GM19099 (cell line): ENCODE results near the gene SYT12.

Source experiments
- POLR2A ChIP-seq: IDR thresholded peaks from 3 replicates; pipeline ENCODE4 v1.6.1; 2011; ENCODE audit warnings: low read depth; ENCODE audit not compliant: insufficient read length; ENCODE audit errors: extremely low read depth

Gene SYT12

DNA sequence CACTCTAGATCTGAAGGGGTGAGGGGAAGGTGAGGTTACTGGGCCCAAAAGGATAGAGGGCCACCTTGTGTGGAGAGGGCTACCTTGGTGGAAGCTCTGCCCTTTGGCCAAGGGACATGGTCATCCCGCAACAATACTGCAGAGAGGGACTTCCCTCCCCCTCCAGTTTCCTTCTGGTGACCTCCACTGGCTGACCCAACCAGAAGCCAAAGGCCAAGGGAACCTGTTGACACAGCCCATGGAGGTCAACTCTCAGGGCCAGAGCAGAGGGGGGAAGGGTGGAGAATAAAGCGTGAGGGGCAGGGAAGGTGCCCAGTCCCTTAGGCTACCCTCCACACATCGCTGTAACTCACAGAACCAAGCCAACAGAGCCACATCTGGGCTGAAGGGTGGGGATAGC lies 18.7 kb downstream of the SYT12 start:
- no peak for TF ChIP-seq POLR2A

DNA sequence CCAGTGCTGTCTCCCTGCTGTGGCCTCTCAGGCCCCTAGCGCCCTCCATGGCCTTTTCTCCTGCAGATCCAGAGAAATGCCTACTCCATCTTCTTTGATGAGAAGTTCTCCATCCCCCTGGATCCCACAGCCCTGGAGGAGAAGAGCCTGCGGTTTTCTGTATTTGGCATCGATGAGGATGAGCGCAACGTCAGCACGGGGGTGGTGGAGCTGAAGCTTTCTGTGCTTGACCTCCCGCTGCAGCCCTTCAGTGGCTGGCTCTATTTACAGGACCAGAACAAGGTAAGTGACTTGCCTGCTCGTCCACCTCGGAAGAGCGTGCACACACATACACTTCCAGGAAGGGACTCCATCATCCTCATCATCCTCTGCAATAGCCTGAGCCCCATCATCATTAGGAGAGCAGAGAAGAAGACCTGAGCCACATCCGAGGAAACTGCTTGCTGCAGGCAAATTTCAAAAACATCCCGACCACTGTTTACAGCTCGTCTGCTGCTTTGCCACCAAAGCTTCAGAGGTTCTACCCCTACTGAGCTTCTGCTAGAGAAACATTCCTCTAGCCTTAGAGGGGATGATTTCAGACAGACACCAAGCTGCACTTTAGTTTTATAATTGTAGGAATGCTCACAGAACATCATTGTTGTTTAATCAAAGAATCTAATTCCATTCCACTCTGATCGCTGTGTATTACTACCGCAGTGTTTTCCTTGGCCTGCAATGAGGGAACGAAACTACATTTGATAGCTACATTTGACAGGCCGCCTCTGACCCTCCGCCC lies 20.8 kb downstream of the SYT12 start:
- no peak for TF ChIP-seq POLR2A

DNA sequence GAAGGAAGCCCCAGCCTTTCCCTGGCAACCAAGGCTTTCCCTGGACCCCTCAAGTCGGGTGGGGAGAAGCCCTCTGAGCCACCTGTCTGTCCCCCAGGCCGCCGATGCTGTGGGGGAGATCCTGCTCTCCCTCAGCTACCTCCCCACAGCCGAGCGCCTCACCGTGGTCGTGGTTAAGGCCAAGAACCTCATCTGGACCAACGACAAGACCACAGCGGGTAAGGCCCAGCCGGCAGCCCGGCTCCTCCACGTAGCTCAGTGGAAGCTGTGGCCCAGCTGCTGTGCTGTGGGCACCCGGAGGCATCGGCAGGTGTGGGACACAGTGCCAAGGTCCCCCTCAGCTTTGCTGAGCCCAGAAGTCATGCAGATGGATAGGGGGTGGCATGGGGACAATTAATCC lies 21.6 kb downstream of the SYT12 start:
- no peak for TF ChIP-seq POLR2A

GRCh38 chr11:67045314-67045713 lies 22.4 kb downstream of the SYT12 start:
- no peak for TF ChIP-seq POLR2A

GRCh38 chr11:67048515-67049130 lies 25.7 kb downstream of the SYT12 start:
- TF ChIP-seq POLR2A, result no peak

GRCh38 chr11:67050139-67050538 lies 27.2 kb downstream of the SYT12 start:
- no peak for TF ChIP-seq POLR2A

DNA sequence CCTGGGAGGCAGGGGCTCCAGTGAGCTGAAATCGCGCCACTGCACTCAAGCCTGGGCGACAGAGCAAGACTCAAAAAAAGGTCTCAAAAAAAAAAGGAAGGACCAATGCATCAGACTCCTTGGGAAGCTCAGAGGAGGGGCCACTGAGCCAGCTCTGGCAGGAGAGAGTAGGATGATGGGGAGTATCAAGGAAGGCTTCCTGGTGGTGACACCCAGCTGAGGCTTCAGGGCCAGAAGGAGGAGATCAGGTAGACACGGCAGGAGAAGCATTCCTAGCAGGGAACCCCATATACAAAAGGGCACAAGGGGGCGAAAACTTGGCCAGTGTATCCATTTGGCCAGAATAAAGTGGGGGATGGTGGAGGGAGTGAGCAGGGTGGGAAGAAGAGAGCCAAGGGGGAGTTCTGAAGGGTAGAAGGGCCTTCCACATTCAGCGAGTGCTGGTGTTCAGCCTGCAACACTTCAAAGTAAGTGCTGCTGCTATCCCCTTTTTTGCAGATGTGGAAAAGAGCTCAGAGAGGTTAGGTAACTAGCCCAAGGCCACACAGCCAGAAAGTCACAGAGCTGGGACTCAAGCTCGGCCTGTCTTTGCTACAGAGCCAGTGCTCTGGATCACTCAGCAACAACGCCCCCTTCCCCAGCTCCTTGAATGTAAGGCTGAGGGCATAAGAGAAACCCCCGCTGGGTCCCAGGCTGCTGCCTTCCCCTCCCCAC lies 28.4 kb downstream of the SYT12 start:
- TF ChIP-seq POLR2A, result no peak

GRCh38 chr11:67051945-67052488 lies 29.1 kb downstream of the SYT12 start:
- no peak for TF ChIP-seq POLR2A

DNA sequence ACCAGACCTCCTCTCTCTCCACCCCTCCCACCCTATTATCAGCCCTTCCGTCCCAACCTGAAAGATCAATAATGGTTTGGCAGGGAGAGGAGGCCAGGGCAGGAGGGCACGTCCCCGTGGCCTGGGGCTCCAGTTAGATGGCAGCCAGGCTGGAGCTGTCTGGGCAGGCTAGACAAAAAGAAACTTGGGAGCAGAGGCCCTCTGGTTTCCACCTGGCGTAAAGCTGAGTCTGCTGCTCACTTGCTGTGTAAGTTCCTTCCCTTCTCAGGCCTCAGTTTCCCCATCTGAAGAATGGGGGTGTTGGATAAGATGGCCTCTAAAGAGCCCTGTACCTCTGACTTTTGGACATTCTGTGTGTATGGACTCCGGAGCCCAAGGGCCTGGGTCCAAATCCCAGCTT lies 30.0 kb downstream of the SYT12 start:
- no peak for TF ChIP-seq POLR2A

GRCh38 chr11:67053896-67054329 lies 31.0 kb downstream of the SYT12 start:
- TF ChIP-seq POLR2A, result no peak

DNA sequence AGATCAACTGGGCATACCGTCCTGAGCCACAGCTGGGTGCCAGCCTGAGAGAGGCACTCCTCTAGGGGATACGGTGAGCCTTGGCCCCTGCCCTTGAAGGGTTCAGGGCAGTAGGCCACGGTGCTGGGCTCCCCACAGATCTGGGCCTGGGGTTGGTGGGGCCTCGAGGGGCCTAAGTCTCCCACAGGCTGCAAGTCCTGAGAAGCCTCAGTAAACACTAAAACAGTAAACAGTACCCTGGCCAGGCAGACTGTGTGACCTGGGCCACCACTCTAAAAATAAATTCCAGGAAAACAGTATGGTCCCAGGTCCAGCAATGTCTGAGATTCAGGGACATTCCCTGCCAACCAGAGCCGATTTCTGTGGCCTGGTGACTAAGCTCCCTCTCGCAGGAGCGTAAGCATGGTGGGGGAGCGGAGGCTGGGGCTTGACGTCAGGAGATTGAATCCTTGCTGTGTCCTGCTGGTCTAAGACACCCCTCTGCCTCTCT lies 31.5 kb downstream of the SYT12 start:
- no peak for TF ChIP-seq POLR2A

- TF ChIP-seq POLR2A, result no peak
These were observed 32.0 kb downstream of the SYT12 start for GRCh38 chr11:67054836-67055523.

GRCh38 chr11:67055812-67056211 lies 32.9 kb downstream of the SYT12 start:
- no peak for TF ChIP-seq POLR2A

DNA sequence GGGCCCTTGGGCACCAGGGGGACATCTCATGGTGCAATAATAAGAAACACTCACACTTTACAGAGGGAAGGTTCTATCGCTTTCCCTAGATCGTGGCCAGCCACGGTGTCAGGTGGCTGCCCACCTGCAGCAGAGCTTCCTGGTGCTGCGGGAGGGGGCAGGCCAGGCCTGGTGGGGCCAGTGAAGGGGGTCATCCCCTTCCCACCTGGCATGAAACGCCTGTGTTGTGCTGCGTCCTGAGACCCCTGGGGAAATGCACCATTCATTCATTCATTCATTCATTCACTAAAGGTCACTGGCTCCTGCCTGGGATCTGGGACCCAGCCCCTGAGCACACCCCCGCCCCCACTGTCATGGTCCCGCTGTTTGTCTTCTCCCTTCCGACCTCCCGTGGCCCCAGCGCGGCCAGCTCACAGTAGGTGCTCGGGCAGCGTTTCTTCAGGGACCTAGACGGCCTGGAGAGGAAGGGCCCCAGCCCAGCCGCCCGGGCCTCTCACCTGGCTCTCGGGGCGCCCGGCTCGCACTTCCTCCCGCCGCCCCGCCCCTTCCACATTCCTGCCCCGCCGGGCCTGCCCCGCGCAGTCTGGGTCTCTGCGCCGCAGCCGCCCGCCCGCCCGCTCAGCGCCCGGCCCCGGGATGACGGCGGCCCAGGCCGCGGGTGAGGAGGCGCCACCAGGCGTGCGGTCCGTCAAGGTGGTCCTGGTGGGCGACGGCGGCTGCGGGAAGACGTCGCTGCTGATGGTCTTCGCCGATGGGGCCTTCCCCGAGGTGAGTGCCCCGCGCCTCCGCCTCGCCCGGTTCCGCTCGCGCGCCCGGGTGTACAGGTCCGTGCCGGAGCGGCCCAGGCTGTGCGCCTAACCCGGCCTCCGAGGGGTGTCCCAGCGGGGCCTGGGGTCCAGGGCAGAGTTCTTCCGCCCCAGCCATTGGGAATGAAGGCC lies 33.6 kb downstream of the SYT12 start, which contains the start of gene RHOD:
Gene RHOD (plus strand): TSS at position 581 of the 938 bp plus-strand sequence. CDS start 56 bp downstream, at position 637.
- no peak for TF ChIP-seq POLR2A
